ENCODE measurements around the gene TIMM10.

The TIMM10 gene, protein sequence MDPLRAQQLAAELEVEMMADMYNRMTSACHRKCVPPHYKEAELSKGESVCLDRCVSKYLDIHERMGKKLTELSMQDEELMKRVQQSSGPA

DNA sequence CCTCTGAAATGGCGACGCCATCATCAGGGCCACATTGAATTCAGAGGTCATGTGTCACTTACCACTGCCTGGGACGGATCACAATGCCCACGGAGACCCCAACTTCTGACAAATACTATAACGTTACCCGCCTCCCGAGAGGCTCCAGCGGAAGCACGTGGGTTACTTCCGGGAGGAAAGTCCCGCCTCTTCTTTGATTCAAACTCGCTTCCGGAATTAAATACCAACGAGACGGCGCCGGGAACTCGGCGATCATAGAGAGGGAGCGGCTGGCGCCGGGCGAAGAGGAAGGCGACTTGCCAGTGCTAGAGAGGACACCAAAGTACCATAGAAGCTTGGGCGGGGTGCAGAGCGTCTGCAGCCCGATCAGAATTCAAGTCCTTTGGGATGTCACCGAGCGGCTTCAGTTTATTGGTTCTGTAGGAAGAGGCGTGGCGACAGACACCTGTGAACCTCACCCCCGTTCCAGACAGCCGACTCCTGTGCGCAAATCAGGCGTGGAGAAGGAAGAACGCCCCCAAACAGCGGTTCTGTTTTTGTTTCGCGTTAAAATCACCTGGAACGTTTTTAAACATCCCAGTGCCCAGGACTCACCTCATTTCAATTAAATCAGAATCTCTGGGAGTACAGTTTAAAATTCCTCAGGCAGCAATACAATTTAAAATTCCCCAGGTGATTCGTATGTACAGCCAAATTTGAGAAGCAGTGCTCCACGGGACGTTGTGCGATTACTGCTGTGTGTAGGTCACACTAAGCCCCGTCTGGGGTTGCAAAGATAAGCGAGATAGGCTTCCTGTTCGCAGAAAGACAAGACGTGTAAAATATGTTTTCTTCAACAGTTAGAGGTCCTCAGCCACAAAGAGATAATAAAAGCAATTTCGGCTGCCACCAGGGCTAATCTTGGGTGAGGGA, at the start of gene TIMM10:
Gene TIMM10, minus strand, starts transcription at position 159 of the 912 bp plus-strand sequence. CDS start 565 bp downstream, outside the sequence.
- DNase-seq (ENCODE audit: low read depth, low spot score), result peak; percentile 100

DNA sequence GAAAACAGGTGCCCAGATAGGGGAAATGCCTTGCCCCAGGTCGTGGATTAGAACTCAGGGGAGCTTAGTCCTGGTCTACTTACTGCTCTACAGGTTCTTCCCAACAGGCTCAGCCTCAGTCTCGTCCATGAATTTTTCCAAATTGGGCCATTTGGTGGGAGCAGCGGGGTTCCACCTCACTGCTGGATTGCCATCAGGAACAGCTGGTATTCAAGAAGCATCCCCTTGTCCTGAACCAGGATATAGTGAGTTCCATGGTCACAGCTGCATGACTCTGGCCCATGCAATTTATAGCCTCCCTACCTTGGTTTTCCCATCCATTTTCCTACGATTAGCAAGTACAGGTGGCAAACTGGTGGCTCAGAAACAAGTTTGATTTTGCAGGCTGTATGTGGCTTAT, 43.5 kb upstream of the TIMM10 start:
- no peak for DNase-seq (ENCODE audit: low read depth, low spot score)

DNA sequence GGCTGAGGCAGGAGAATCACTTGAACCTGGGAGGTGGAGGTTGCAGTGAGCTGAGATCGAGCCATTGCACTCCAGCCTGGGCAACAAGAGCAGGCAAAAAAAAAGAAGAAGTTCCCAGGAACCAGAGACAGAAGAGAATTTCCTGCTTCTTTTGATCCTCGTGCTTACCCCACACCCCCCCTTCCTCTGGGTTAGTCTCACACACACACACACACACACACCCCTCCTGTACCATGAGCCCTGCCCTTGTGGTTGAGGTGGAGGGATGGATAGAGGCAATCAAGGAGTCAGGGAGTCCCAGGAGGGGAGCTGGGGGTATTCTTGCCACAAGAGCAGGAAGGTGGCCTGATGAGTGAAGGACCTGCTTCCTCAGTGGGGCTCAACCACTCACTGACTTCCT, 41.1 kb upstream of the TIMM10 start:
- DNase-seq (ENCODE audit: low read depth, low spot score), result no peak

DNA sequence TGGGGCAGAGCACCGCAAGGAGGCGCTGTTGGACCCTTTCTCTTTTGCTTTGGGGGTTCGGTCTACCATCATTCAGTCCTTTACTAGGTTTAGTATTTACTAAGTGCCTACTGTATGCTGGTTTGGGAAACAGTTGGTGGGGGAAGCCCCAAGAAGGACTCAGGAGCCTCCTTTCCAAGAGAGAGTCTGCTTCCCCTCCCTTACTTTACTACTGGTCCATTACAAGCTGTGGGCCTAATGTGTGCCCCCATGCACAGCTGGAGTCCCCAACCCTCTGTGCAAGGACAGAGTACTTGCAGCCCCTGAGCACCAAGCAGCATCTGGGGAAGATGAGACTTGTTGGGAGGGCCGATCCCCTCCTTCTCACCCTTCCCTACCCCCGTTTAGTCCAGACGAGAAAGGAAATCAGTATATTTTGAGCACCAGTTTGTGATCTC, 37.8 kb upstream of the TIMM10 start:
- DNase-seq (ENCODE audit: low read depth, low spot score), result no peak

DNA sequence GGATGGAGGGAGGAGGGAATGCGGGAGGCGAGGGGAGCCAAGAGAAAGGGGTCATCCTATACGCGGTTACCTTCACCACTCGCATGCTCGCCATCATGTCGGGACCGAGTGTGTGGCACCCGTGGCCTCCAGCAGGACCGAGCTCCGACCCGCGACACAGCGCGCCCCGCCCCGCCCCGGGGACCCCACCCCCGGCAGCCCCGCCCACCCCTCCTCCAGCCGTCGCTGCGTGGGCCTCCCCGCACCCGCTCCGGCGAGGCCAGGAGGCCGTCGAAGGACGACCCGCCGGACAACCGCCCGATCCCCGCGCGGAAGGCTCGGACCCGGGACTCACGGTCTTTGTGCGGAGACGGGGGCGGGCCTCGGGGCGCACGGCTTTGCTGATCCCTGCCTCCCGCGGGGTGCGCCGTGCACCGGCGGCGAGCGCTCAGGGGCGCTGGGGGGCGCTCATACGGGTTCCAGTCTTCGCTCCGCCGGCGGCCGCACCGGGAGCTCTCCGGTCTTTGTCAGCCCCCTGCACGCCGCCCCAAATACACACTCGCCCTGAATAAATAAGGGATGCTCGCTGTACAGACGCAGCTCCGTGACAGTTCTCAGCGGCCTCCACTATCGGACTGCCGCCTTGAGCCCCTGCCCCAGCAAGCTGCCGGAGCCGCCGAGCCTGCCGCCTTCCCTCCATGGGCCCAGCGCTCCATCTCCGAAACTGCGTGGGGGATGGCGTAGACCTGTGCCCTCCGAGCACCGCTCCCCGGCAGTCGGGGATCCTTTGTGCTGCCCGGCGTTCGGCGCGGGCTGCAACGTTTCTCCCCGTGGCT, 37.2 kb upstream of the TIMM10 start, which contains the start of gene UBE2L6:
Gene UBE2L6, minus strand, starts transcription at position 158 of the 815 bp plus-strand sequence. Its CDS starts 61 bp downstream, at position 97.
- peak; percentile 56 for DNase-seq (ENCODE audit: low read depth, low spot score)

DNA sequence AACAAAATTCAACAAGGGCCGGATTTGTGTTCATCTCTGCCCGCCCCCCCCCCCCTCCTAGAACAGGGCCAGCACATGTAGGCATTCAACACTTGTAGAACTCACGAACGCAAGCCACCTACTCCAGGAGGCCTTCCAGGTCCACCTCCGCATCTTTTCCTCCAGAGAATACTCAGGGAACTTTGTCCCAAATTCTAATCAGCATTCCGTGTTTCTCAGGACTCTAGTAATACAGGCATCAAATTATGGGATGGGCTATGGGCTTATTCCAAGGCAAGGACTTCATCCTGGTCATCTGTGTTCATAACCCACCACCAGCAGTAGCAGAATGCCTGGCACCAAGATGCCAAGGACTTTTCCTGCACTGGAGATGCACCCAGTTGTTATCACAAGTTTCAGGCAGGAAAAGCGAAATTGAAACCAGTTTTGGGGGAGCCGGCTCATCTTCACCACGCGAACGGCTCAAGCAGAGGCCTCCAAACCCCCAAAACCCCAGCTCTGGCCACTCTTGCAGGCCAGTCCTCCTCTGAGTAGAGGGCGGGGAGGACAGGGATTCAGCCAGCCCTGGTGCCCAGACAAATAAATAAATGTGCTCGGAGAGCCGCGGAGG, 36.5 kb upstream of the TIMM10 start:
- DNase-seq (ENCODE audit: low read depth, low spot score), result no peak

DNA sequence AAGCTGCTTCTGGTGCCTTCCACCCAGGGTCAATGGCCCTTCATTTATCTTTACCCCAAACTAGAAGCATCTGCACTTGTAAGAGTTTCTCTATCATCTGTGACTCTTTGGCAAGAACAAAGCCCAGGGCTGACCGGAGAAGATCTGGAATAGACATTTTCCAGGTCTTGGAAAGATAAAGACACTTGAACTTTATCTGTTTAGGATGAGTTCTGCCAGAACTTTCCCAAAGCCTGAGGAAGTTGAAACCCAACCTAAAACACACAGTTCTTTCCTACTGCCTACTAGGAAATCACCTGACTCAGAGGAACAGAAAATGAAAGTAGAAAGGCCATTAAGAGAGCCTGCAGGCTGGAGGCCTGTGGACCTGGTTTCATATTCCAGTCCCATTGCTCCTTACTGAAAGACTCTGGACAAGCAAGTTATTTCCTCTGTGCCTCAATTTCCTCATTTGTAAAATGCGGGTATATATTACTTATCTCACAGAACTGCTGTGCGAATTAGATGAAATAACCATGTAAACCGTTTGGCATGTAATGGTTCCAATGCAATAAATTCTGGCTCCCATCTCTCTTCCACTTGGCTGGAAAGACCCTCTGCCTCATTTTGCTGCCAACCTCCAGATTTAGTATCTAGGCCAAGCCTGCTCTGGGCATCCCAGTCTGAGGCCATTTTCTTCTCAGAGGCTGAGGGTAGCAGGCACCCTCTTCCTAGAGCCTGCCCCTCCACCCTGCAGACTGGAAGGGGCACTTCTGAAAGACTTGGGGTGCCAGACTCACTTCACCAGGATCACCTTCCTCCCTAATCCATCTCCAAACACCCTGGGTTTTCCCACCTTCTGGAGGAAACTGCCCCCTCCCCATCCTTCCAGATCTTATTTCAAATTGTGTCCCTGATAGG, 35.7 kb upstream of the TIMM10 start:
- DNase-seq (ENCODE audit: low read depth, low spot score), result no peak

DNA sequence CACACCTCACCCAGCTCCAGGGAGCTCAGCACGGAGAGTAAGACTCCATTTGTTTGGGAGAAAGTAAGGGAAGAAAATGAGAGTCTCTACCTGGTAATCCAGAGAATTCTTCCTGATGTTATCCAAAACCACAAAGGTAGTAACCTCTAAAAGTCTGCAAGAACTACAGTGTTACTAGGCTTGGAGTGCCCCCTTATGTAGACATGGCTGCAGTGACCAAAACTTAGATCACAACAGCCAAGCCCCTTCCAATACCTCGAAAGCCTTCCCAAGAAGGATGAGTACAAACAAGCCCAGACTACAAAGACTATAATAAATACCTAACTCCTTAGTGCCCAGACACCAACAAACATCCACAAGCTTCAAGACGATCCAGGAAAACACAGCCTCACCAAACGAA, 32.0 kb upstream of the TIMM10 start:
- DNase-seq (ENCODE audit: low read depth, low spot score), result no peak

DNA sequence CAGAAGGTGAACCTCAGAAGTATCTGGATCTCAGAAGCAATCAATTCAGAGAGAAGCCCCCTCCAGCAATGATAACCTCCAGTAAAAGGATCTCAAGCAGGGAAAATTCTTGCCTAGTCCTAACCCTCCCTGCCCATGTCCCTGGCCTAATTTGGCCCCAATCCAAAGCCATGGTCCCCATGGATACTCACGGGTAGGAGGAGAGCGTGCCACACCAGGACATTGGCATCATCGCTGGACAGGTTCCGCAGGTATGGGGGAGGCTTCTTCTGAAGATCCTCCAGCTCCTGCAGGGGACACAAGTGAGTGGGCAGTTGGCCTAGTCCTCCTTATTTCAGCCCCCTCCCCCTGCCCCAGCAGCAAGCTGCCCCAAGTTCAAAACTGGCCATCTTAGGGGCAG, 29.6 kb upstream of the TIMM10 start:
- DNase-seq (ENCODE audit: low read depth, low spot score), result no peak

DNA sequence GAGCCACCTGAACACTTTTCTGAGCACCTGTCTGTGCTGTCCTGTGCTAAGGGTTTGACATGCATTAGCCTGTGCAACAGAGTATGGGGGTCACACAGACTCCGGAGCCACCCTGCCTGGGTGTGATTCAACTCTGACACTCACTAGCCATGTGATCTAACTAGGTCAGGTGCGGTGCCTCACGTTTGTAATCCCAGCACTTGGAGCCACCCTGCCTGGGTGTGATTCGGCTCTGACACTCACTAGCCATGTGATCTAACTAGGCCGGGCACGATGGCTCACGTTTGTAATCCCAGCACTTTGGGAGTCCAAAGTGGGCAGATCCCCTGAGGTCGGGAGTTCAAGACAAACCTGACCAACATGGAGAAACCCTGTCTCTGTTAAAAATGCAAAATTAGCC, 25.5 kb upstream of the TIMM10 start:
- DNase-seq (ENCODE audit: low read depth, low spot score), result no peak

DNA sequence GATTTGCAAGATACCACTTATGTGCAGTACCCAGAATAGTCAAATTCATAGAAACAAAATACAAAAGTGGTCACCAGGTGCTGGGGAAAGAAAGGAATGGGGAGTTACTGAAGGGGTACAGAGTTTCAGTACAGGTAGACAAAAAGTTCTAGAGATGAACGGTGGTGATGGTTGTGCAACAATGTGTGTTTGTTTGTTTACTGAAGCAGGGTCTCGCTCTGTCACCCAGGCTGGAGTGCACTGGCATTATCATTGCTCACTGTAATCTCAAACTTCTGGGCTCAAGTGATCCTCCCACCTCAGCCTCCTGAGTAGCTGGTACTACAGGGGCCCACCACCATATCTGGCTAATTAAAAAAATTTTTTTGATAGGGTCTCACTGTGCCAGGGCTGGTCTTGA, 24.8 kb upstream of the TIMM10 start:
- DNase-seq (ENCODE audit: low read depth, low spot score), result no peak

DNA sequence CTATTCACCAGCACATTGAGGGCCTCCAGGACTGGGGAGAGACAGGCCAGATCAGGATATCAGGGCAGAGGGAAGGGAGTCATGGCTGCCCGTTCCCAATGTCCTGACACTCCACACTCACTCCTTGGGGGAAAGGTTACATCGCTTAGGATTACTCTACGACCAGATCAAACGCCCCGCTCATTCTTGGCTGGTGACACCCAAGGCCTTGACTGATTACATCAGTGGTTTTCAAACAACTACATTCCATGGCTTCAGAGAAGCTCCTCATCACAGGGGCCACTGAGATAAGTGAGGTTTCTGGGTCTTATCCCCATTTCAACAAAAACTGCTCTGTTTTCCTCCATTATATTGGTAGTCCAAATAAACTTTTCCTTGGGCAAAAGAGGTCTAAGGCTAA, 21.9 kb upstream of the TIMM10 start:
- no peak for DNase-seq (ENCODE audit: low read depth, low spot score)

DNA sequence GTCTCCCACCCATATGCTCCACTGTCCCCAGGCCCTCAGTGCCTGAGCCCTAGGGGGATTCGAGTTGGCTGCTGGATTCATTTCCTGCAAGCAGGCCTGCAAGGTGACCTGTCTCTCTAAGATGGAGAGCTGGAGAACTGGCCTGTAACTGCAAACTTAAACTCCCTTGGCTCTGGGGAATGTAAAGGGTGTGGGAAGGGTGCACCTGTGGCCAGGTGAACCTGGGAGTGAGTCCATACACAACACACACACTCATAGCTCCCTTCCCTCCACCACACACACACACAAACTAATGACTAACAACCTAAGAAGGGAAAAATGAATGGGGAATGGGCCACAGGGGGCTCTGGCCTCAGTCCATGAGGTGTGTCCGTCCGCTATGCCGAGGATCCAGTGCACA, 21.4 kb upstream of the TIMM10 start:
- DNase-seq (ENCODE audit: low read depth, low spot score), result no peak

DNA sequence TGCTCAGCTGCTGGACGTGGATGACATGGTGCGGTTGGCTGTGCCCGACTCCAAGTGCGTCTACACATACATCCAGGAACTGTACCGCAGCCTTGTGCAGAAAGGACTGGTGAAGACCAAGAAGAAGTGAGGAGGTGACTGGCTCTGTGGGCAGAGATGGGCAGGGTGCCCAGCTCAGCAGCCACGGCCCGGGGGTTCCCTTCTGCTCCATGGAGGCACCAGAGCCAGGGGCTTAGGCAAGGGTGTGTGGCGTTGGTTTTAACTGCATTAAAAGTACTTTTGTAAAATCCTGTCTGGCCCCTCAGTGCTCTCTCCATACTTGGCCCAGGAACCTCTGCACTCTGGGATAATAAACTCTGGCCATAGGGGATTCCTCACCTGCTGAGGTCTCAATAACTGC, 19.4 kb upstream of the TIMM10 start:
- no peak for DNase-seq (ENCODE audit: low read depth, low spot score)

DNA sequence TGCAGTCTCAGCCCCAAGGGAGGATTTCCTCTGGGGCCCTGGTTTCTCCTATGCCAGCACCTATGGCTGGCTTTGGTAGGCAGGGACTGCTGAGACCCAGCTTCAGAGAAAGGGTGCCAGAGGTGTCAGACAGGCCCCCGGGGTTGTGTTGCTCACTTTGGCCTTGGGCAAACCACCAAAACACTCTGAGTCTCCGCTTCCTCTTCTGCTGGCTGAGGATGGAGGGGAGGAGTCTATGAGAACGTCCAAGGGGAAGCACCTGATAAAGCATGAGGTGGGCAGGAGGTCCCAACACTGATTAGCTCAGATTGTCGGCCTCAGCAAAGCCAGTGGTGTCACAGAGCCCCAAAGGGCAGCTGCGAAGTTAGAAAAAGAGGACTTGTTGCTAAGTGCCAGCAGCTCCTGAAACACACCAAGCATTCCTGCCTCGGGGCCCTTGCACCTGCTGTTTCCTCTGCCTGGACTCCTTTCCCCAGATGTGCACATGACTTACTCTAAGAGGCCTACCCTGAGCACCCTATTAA, 17.4 kb upstream of the TIMM10 start:
- no peak for DNase-seq (ENCODE audit: low read depth, low spot score)

DNA sequence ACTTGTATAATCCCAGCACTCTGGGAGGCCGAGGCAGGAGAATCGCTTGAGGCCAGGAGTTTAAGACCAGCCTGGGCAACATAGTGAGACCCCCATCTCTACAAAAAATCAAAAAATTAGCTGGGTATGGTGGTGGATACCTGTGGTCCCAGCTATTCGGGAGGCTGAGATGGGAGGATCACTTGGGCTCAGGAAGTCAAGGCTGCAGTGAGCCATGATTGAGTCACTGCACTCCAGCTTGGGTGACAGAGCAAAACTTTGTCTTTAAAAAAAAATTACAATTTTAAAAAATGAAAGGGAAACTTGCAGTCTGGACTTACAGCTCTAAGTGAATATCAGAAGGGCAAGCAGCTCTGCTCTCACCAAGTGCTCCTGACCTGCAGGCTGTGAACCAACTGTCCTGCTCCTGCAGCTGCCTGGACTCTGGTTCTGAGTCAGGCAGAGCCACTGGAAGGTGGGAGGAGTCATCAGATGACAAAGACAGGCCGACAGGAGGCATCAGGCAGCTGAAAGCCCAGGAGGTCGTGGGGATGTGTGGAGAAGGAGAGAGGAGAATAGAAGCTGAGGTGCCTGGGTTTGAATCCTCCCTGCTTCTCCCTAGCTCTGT, 16.4 kb upstream of the TIMM10 start:
- no peak for DNase-seq (ENCODE audit: low read depth, low spot score)

DNA sequence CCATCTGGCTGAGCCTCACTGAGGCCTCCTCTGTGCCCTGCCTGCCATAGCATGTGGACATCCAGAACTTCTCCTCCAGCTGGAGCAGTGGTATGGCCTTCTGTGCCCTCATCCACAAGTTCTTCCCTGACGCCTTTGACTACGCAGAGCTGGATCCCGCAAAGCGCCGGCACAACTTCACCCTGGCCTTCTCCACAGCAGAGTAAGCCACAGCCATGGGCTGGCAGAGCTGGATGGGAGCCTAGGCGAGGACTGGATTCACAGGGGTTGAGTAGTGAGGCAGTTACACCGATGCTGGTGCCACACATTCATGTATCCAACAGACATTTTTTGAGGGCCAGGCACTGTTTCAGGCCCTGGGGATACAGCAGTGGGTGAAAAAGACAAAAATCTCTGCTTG, 15.9 kb upstream of the TIMM10 start:
- no peak for DNase-seq (ENCODE audit: low read depth, low spot score)

DNA sequence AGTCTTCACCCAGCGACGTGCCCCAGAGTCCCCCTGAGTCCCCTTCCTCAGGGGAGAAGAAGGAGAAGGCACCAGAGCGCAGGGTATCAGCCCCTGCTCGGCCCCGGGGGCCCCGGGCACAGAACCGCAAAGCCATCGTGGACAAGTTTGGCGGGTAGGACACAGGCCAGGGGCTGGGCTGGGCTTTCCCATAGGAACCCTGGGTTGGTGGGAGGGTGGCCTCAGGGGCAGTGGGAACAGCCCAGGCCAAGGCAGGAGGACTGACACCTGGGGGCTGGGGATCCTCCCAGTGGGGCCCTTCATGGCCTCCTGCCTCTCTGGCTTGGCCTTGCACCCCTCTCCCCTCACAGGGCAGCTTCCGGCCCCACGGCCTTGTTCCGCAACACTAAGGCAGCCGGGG, 15.3 kb upstream of the TIMM10 start:
- DNase-seq (ENCODE audit: low read depth, low spot score), result no peak

DNA sequence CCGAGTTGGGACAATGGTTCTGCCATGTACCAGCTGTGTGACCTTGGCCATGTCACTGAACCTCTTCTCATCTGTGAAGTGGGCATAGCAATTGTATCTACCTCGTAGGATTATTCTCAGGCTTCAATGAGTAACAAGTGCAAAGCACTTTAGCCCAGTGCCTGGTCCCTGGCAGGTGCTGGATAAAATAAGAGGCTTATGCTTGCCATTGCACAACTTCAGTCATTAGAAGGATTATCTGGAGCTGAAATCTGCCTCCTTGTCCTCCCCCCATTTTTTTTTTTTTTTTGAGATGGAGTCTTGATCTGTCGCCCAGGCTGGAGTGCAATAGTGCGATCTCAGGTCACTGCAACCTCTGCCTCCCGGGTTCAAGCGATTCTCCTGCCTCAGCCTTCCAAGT, 14.0 kb upstream of the TIMM10 start:
- DNase-seq (ENCODE audit: low read depth, low spot score), result no peak

DNA sequence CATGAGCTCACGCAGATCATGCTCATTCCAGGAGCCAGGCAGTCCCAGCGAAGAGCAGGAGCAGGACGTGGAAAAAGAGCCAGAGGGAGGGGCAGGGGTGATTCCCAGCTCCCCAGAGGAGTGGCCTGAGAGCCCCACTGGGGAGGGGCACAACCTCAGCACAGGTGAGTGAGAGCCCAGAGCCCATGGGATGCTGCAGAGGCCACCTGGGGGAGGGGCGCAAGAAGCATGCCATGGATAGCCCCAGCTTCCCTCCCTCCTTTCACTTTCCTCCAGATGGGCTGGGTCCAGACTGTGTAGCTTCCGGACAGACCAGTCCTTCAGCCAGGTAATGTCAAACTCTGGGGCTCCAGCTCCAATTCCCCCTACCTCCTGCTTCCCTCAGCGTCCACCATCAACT, 13.0 kb upstream of the TIMM10 start:
- DNase-seq (ENCODE audit: low read depth, low spot score), result no peak
